GM12878 (cell line): Measurements from ENCODE around the gene ENTPD6. TPM values are rescaled to one million over a fixed set of nuclear protein-coding genes. Genes with fewer than 3 reads are reported as not detected.
"Not testable (repeated sequence)": the region's sequence is repeated elsewhere in the genome, so short reads cannot be mapped to it uniquely, and the experiment has no call there.

ENCODE experiments used
- ATAC-seq: fragments of 200-7000 bp; cut with Tn5 transposase; 3 replicates; pipeline ENCODE4 v1.9.1; 2020; ENCODE audit warnings: mild to moderate bottlenecking, moderate library complexity
- BruUV-seq: library from RNA; stranded (reverse); fragments of 400-500 nt; replicated peaks from 2 replicates; lab custom pipeline; 2021; lab: Mats Ljungman, UMichigan
- CTCF ChIA-PET: fragments of 300-600 bp; sonication (Branson Sonifier 250); formaldehyde crosslinking; extraction: SDS; loops from one replicate; lab custom pipeline; 2021; ENCODE audit warnings: inconsistent platforms; lab: Yijun Ruan, JAX
- POLR2A ChIA-PET: fragments of 350-600 bp; formaldehyde crosslinking; extraction: SDS; loops from one replicate; lab custom pipeline; 2021; ENCODE audit warnings: inconsistent platforms; lab: Charles Lee
- RAD21 ChIA-PET: fragments of 300-600 bp; sonication (Branson Sonifier 250); formaldehyde crosslinking; loops from one replicate; lab custom pipeline; 2023; ENCODE audit warnings: antibody characterized with exemption; ENCODE audit not compliant: unreplicated experiment; lab: Charles Lee
- SMC1A ChIA-PET: fragments of 300-600 bp; sonication (Branson Sonifier 250); formaldehyde crosslinking; loops from one replicate; lab custom pipeline; 2023; ENCODE audit not compliant: unreplicated experiment, uncharacterized antibody; lab: Charles Lee
- DNase-seq: peaks from one replicate; pipeline ENCODE4 v3.0.0-alpha.2; 2011; ENCODE audit warnings: low read depth, low spot score
- FAIRE-seq: peaks from 3 replicates; lab custom pipeline; 2011; peaks lifted over from hg19 to GRCh38; lab: Jason Lieb, UNC
- H2AFZ ChIP-seq: 2 replicates; pipeline ENCODE4 v1.6.0; 2011; ENCODE audit warnings: low read depth, low read length, control low read depth; ENCODE audit not compliant: control insufficient read depth
- H3K27ac ChIP-seq: 2 replicates; pipeline ENCODE4 v1.5.1; 2011; ENCODE audit warnings: control low read depth; ENCODE audit not compliant: control insufficient read depth, insufficient read depth
- H3K27me3 ChIP-seq, 2 experiments: replicated peaks in 1 of 2; 2 replicates each; pipeline versions ENCODE4 v1.6.0 to v1.6.1; 2011; ENCODE audit warnings: low read length in 1 of 2; ENCODE audit not compliant: control insufficient read depth in 2 of 2, insufficient read depth in 2 of 2
- H3K36me3 ChIP-seq, 2 experiments: 2 replicates each; pipeline ENCODE4 v1.5.1; 2011; ENCODE audit warnings: low read length in 1 of 2; ENCODE audit not compliant: control insufficient read depth in 2 of 2, insufficient read depth in 2 of 2
- H3K4me1 ChIP-seq: 2 replicates; pipeline ENCODE4 v1.6.1; 2011; ENCODE audit warnings: mild to moderate bottlenecking, low read length, moderate library complexity, mixed read lengths; ENCODE audit not compliant: control insufficient read depth, insufficient read depth
- H3K4me2 ChIP-seq: 2 replicates; pipeline ENCODE4 v1.6.0; 2011; ENCODE audit warnings: control low read depth; ENCODE audit not compliant: control insufficient read depth, insufficient read depth
- H3K4me3 ChIP-seq: fragments of 200-600 bp; sonication (generic); 2 replicates; pipeline ENCODE4 v1.5.1; 2016
- H3K79me2 ChIP-seq: 2 replicates; pipeline ENCODE4 v1.6.0; 2011; ENCODE audit warnings: low read length; ENCODE audit not compliant: control insufficient read depth, insufficient read depth
- H3K9ac ChIP-seq: 2 replicates; pipeline ENCODE4 v1.8.0; 2011; ENCODE audit warnings: low read length, control low read depth, mixed read lengths; ENCODE audit not compliant: control insufficient read depth, insufficient read depth
- H3K9me3 ChIP-seq: replicated peaks from 3 replicates; pipeline ENCODE4 v1.5.1; 2011; ENCODE audit warnings: mild to moderate bottlenecking, low read length; ENCODE audit not compliant: control insufficient read depth, insufficient read depth
- H4K20me1 ChIP-seq: 2 replicates; pipeline ENCODE4 v1.6.0; 2011; ENCODE audit not compliant: control insufficient read depth, insufficient read depth
- HDAC2 ChIP-seq: fragments of 200-600 bp; sonication (generic); IDR thresholded peaks from 2 replicates; pipeline ENCODE4 v1.6.1; 2017
- JUNB ChIP-seq: IDR thresholded peaks from 2 replicates; pipeline ENCODE4 v1.6.1; 2016; ENCODE audit warnings: antibody characterized with exemption, mild to moderate bottlenecking
- RUNX3 ChIP-seq: IDR thresholded peaks from 2 replicates; pipeline ENCODE4 v1.6.1; 2012; ENCODE audit warnings: low read length, inconsistent platforms
- SMARCA5 ChIP-seq: fragments of 450-650 bp; IDR thresholded peaks from 2 replicates; pipeline ENCODE4 v1.6.1; 2017; ENCODE audit warnings: mild to moderate bottlenecking
- SRF ChIP-seq, 2 experiments: IDR thresholded peaks; 2 replicates each; pipeline ENCODE4 v1.6.1; 2011; ENCODE audit warnings: low read depth in 2 of 2, low read length in 2 of 2, mild to moderate bottlenecking in 1 of 2, moderate library complexity in 1 of 2
- ZBED1 ChIP-seq: IDR thresholded peaks from 2 replicates; pipeline ENCODE4 v1.6.1; 2016; ENCODE audit warnings: borderline replicate concordance
- ZNF274 ChIP-seq: IDR thresholded peaks from one replicate; pipeline ENCODE4 v1.8.0; 2011; ENCODE audit not compliant: insufficient read length, insufficient read depth
- ZNF622 ChIP-seq: fragments of 450-650 bp; IDR thresholded peaks from 2 replicates; pipeline ENCODE4 v1.6.1; 2017; ENCODE audit warnings: mild to moderate bottlenecking, inconsistent platforms
- ZSCAN29 ChIP-seq: fragments of 450-650 bp; IDR thresholded peaks from 2 replicates; pipeline ENCODE4 v1.6.1; 2017; ENCODE audit warnings: mild to moderate bottlenecking, moderate library complexity
- WGBS: methylation state at CpG from one replicate; pipeline ENCODE4 v1.1.6; 2016; ENCODE audit warnings: low lambda C conversion rate; ENCODE audit not compliant: insufficient replicate concordance, insufficient coverage; ENCODE audit errors: missing lambda C conversion rate; 5-methylcytosine and 5-hydroxymethylcytosine counted together
- in situ Hi-C: fragments of 300-500 bp; cut with MboI; formaldehyde crosslinking; loops from 9 replicates; pipeline ENCODE4 v1.14.3; 2018; ENCODE audit warnings: mixed read lengths
- intact Hi-C: fragments of 100-400 bp; cut with micrococcal nuclease; formaldehyde crosslinking; loops from one replicate; pipeline ENCODE4 v1.14.2; 2022; ENCODE audit not compliant: unreplicated experiment
- polyA plus RNA-seq, 11 experiments: library from polyadenylated mRNA; depleted of rRNA in 4 of 11; unstranded in 6 of 11; stranded (reverse) in 5 of 11; fragments of >200 nt; fragmentation: Nextera tagmentation in 4 of 11; fragmentation: Illumina TruSeq in 1 of 11; extraction: Ambion mirVana in 4 of 11; extraction: Trizol in 1 of 11; gene quantifications; 1 replicate in 1 of 11; 2 replicates in 10 of 11; pipeline versions ENCODE4 v1.2.1 to v1.2.3, GENCODE V29; 2011 to 2016; ENCODE audit warnings: inconsistent platforms in 2 of 11, missing spikeins in 2 of 11, low read depth in 1 of 11
- total RNA-seq, 4 experiments: library from RNA; depleted of rRNA in 3 of 4; stranded (reverse); fragments of >200 nt in 3 of 4; fragmentation: Illumina TruSeq in 1 of 4; extraction: Trizol in 1 of 4; gene quantifications; 2 replicates each; pipeline versions ENCODE4 v1.2.1 to v1.2.3, GENCODE V29; 2013 to 2021
- TF ChIP-seq, protein P1 (sequence below): IDR thresholded peaks from 2 replicates; pipeline ENCODE4 v1.6.1; 2011; ENCODE audit warnings: borderline replicate concordance, low read depth, mild to moderate bottlenecking, moderate library complexity, low read length; ENCODE audit not compliant: insufficient read depth, poor library complexity, severe bottlenecking

ENTPD6 gene
- total and polyA plus RNA-seq, 10 of the 15 experiments (the other 5 are each of a cell fraction or from before 2014, with no cell fraction given): 0.53 to 45.4 (median 31.1) TPM

DNA sequence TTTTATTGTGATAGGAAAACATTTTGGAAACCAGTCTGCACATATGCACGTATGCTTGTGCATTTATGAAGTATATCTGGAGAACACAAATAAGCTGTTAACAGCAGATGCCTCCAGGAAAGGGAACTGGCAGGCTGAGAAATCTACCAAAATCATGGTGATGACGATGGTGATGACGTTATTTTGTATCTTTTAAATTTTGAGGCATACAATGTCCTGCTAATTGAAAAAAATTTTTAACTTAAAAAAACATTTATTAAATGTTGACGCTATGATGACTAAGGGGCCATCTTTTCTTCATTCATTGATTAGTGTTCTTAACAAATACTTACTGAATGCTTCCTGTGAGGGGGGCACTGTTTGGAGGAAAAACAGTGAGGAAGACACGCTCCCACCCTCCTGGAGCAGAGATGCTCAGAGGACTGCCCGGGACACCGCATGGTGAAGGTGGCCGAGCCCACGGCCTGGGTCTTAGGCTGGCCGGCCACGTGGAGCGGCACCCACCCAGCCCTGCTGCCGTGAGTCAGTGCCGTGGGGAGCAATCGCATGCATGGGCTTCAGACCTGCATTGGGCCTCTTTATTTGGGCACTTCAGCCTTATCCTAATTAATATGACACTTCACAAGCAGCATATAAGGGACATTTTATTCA, 15.9 kb upstream of the ENTPD6 start:
- H4K20me1 ChIP-seq: no peaks in the 10 kb centered on the region
- SMC1A ChIA-PET: interaction anchor here (1.0 to 1.4 kb wide), 2 partner anchors 186 to 219 kb away, joined by 4 to 5 read pairs; no protein-coding TSS in a partner anchor
- H3K9me3 ChIP-seq: no peaks in the 10 kb centered on the region
- H3K36me3 ChIP-seq: no peaks in the 10 kb centered on the region
- 52% methylated on average over 15 of the region's 15 CpGs for WGBS
- H3K4me3 ChIP-seq: no peak overlapping the region
- intact Hi-C loops (loop anchor here (1.0 kb wide), 3 partner anchors 40 to 184 kb away; no protein-coding TSS in a partner anchor), in situ Hi-C loops (loop anchor here (5.0 to 10.0 kb wide), 2 partner anchors 115 to 187 kb away; partner anchors contain the start of gene APMAP)
- no peak overlapping the region for H3K4me2 ChIP-seq
- H3K27me3 ChIP-seq: no peaks in the 10 kb centered on the region
- H3K4me1 ChIP-seq: no peaks in the 10 kb centered on the region
- RAD21 ChIA-PET: interaction anchor here (1.4 to 1.8 kb wide), 2 partner anchors 184 to 220 kb away, joined by 5 read pairs; no protein-coding TSS in a partner anchor
- TF ChIP-seq SMARCA5: no peak
- TF ChIP-seq RUNX3: no peak
- no peak for TF ChIP-seq ZNF274
- no peak for TF ChIP-seq HDAC2
- no peak for TF ChIP-seq JUNB
- TF ChIP-seq ZSCAN29: no peak
- no peak for TF ChIP-seq ZNF622
- TF ChIP-seq, protein P1, sequence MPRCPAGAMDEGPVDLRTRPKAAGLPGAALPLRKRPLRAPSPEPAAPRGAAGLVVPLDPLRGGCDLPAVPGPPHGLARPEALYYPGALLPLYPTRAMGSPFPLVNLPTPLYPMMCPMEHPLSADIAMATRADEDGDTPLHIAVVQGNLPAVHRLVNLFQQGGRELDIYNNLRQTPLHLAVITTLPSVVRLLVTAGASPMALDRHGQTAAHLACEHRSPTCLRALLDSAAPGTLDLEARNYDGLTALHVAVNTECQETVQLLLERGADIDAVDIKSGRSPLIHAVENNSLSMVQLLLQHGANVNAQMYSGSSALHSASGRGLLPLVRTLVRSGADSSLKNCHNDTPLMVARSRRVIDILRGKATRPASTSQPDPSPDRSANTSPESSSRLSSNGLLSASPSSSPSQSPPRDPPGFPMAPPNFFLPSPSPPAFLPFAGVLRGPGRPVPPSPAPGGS: no peak
- no peak for TF ChIP-seq ZBED1
- TF ChIP-seq SRF (IDR thresholded peaks at IDR 0.05; ENCODE audit: low read depth in 2 of 2, low read length in 2 of 2): no peak
- H3K27ac ChIP-seq: no peak overlapping the region
- FAIRE-seq: no peak
- POLR2A ChIA-PET: no interaction called here
- no peak for ATAC-seq
- BruUV-seq: no TSS peak
- CTCF ChIA-PET: interaction anchor here (0.5 to 2.4 kb wide), 6 partner anchors 89 to 376 kb away, joined by 3 to 13 read pairs (median 4); no protein-coding TSS in a partner anchor
- H2AFZ ChIP-seq: no peak overlapping the region
- no peak overlapping the region for H3K9ac ChIP-seq
- DNase-seq: no peak
- H3K79me2 ChIP-seq: no peaks in the 10 kb centered on the region

DNA sequence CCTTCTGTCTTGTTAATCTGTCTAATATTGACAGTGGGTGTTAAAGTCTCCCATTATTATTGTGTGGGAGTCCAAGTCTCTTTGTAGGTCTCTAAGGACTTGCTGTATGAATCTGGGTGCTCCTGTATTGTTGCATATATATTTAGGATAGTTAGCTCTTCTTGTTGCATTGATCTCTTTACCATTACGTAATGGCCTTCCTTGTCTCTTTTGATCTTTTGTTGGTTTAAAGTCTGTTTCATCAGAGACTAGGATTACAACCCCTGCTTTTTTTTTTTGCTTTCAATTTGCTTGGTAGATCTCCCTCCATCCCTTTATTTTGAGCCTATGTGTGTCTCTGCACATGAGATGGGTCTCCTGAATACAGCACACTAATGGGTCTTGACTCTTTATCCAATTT, 11.1 kb upstream of the ENTPD6 start:
- H3K27me3 ChIP-seq, DNase-seq, RAD21 ChIA-PET, intact Hi-C loops, H3K4me1 ChIP-seq, H3K4me3 ChIP-seq, H3K9ac ChIP-seq, BruUV-seq, H2AFZ ChIP-seq, H3K9me3 ChIP-seq, H3K79me2 ChIP-seq, H4K20me1 ChIP-seq, CTCF ChIA-PET, ATAC-seq, H3K4me2 ChIP-seq, in situ Hi-C loops, POLR2A ChIA-PET, H3K36me3 ChIP-seq, FAIRE-seq, SMC1A ChIA-PET, H3K27ac ChIP-seq: not testable (repeated sequence)
- 40% methylated on average over 1 of the region's 1 CpG for WGBS
